Thyroid gland (tissue), 4 donors: ENCODE results near the gene DDX54.

Experiments used
- CTCF ChIP-seq, 6 experiments: fragments of 200-600 bp in 3 of 6; fragments of 450-650 bp in 3 of 6; sonication (generic) in 3 of 6; IDR thresholded peaks; one replicate each; pipeline ENCODE4 v1.5.1; 2016 to 2019; ENCODE audit warnings: antibody characterized with exemption in 6 of 6, mild to moderate bottlenecking in 2 of 6, inconsistent platforms in 1 of 6, moderate library complexity in 1 of 6
- POLR2A ChIP-seq, 2 donors: fragments of 450-650 bp; IDR thresholded peaks; one replicate each; pipeline ENCODE4 v1.6.1; 2017; ENCODE audit warnings: antibody characterized with exemption in 2 of 2, mild to moderate bottlenecking in 2 of 2, moderate library complexity in 1 of 2

GRCh38 chr12:113144806-113145205, 40.5 kb downstream of the DDX54 start:
- TF ChIP-seq CTCF (IDR thresholded peaks at IDR 0.05) (no peak), POLR2A (IDR thresholded peaks at IDR 0.05) (no peak)
